SK-N-SH (cell line): ENCODE results near the gene PAOX.
"Not testable (repeated sequence)": the region's sequence is repeated elsewhere in the genome, so short reads cannot be mapped to it uniquely, and the experiment has no call there.

Experiments used
- TAF1 ChIP-seq: IDR thresholded peaks from 2 replicates; pipeline ENCODE4 v1.6.1; 2012; ENCODE audit warnings: low read depth, mild to moderate bottlenecking, low read length, moderate library complexity, borderline replicate concordance
- TF ChIP-seq, protein P1 (sequence below): fragments of 200-600 bp; sonication (generic); IDR thresholded peaks from 2 replicates; pipeline ENCODE4 v1.6.1; 2017; ENCODE audit warnings: antibody characterized with exemption, mild to moderate bottlenecking, moderate library complexity

DNA sequence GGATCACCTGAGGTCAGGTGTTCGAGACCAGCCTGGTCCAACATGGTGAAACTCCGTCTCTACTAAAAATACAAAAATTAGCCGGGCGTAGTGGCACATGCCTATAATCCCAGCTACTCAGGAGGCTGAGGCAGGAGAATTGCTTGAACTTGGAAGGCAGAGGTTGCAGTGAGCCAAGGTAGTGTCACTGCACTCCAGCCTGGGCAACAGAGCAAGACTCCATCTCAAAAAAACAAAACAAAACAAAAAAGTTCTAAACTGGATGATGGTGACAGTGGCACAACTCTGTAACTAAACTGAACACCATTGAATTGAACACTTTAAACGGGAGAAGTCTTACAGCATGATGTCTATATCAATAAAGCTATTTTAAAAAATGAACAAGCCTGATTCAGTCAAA lies 2.9 kb upstream of the PAOX start:
- not testable (repeated sequence) for TF ChIP-seq TAF1
- TF ChIP-seq, protein P1, sequence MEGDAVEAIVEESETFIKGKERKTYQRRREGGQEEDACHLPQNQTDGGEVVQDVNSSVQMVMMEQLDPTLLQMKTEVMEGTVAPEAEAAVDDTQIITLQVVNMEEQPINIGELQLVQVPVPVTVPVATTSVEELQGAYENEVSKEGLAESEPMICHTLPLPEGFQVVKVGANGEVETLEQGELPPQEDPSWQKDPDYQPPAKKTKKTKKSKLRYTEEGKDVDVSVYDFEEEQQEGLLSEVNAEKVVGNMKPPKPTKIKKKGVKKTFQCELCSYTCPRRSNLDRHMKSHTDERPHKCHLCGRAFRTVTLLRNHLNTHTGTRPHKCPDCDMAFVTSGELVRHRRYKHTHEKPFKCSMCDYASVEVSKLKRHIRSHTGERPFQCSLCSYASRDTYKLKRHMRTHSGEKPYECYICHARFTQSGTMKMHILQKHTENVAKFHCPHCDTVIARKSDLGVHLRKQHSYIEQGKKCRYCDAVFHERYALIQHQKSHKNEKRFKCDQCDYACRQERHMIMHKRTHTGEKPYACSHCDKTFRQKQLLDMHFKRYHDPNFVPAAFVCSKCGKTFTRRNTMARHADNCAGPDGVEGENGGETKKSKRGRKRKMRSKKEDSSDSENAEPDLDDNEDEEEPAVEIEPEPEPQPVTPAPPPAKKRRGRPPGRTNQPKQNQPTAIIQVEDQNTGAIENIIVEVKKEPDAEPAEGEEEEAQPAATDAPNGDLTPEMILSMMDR = not testable (repeated sequence)
